Upper lobe of right lung (tissue), 1 donor: Measurements from ENCODE around the gene ZC3H13. TPM values are rescaled to one million over a fixed set of nuclear protein-coding genes. Genes with fewer than 3 reads are reported as not detected.

Experiments used
- ATAC-seq: fragments of 200-7000 bp; cut with Tn5 transposase; one replicate; pipeline ENCODE4 v1.9.1; 2020; ENCODE audit warnings: mild to moderate bottlenecking, moderate library complexity
- DNase-seq: peaks from one replicate; pipeline ENCODE4 v3.0.0-alpha.2; 2020
- H3K27ac ChIP-seq: fragments of 200-600 bp; one replicate; pipeline ENCODE4 v1.8.0; 2022
- H3K27me3 ChIP-seq: fragments of 200-600 bp; one replicate; pipeline ENCODE4 v1.8.0; 2022; ENCODE audit warnings: mild to moderate bottlenecking
- H3K36me3 ChIP-seq: fragments of 200-600 bp; one replicate; pipeline ENCODE4 v1.8.0; 2022
- H3K4me1 ChIP-seq: fragments of 200-600 bp; one replicate; pipeline ENCODE4 v1.8.0; 2022
- H3K4me3 ChIP-seq: fragments of 200-600 bp; one replicate; pipeline ENCODE4 v1.8.0; 2022; ENCODE audit warnings: mild to moderate bottlenecking
- H3K9me3 ChIP-seq: fragments of 200-600 bp; one replicate; pipeline ENCODE4 v1.8.0; 2022
- intact Hi-C: fragments of 100-400 bp; cut with DNase I; formaldehyde crosslinking; loops from one replicate; pipeline ENCODE4 v1.11.0; 2022
- total RNA-seq: library from RNA; stranded (reverse); fragmentation: NEBNext Ultra II Directional; extraction: Animal tissue kit (Norgen Biotek cat#: 25700); gene quantifications from one replicate; pipeline ENCODE4 v1.2.1, GENCODE V29; 2021
- TF ChIP-seq, protein P1 (sequence below): fragments of 200-600 bp; IDR thresholded peaks from one replicate; pipeline ENCODE4 v1.8.0; 2022; ENCODE audit warnings: antibody characterized with exemption
- donor health status: DM: no; HTN: yes; CAD: no; lungs with severe emphysema.

ZC3H13 gene
- total RNA-seq, 1 donor from 2014 or later: 49.2 TPM

DNA sequence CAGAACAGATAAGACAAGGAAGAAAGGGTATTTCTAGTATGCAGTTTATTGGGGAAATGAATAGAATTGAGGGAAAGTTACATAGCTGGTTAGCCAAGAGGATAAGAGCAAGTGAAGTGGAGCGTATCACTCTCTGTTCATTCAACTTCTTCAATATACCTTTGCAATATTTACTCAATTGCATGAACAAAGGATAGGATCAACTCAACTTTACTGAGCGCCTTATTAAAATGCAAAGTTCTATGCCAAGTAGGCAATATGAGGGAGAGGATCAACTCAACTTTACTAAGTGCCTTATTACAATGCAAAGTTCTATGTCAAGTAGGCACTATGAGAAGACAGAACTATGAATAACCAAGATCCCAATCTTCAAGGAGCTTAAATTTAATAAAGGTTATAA, 43.9 kb downstream of the ZC3H13 start:
- intact Hi-C loops: no loop called here
- Histone ChIP-seq H3K27ac (no peak overlapping the region), H3K9me3 (no peaks in the 10 kb centered on the region), H3K36me3 (peaks cover 59% of the 10 kb centered on the region), H3K27me3 (no peaks in the 10 kb centered on the region), H3K4me3 (no peak overlapping the region), H3K4me1 (no peaks in the 10 kb centered on the region)
- TF ChIP-seq, protein P1, sequence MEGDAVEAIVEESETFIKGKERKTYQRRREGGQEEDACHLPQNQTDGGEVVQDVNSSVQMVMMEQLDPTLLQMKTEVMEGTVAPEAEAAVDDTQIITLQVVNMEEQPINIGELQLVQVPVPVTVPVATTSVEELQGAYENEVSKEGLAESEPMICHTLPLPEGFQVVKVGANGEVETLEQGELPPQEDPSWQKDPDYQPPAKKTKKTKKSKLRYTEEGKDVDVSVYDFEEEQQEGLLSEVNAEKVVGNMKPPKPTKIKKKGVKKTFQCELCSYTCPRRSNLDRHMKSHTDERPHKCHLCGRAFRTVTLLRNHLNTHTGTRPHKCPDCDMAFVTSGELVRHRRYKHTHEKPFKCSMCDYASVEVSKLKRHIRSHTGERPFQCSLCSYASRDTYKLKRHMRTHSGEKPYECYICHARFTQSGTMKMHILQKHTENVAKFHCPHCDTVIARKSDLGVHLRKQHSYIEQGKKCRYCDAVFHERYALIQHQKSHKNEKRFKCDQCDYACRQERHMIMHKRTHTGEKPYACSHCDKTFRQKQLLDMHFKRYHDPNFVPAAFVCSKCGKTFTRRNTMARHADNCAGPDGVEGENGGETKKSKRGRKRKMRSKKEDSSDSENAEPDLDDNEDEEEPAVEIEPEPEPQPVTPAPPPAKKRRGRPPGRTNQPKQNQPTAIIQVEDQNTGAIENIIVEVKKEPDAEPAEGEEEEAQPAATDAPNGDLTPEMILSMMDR: no peak
- no peak for ATAC-seq
- DNase-seq: no peak

DNA sequence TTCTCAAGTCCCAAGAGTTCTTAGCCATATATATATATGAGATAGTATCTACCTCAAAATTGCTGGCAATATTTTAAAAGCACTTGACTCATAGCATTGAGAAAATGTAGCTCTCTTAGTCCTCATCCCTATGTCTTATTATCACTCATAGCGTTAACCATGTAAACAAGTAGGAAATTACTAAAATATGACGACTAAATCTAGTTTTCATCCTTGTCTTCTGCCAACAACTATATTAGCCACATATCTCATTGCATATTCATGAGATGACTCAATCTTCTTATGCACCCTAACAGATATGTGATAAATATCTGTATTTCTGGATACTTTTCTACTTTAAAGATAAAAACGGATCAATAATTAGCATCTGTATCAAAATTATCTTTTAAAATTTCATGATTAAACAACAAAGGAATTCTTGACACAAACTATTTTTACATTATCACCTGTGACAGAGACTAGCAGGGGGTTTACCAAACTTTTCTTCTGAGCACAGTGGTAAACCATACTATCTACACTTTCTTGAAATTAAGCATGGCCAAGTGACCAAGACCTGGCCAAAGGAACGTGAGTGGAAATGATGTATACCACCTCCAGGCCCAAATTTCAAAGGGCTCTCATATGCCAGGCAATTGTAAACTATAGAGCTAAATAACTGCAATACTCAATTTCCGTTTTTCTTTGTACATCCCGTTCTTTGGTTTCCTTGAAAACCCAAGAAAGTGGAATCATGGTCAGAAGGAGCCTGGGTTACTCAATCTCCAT, 45.7 kb downstream of the ZC3H13 start:
- TF ChIP-seq, protein P1: no peak
- ATAC-seq: no peak
- Histone ChIP-seq H3K4me1 (no peaks in the 10 kb centered on the region), H3K27ac (no peak overlapping the region), H3K4me3 (no peak overlapping the region), H3K36me3 (peaks cover 67% of the 10 kb centered on the region), H3K27me3 (no peaks in the 10 kb centered on the region), H3K9me3 (no peaks in the 10 kb centered on the region)
- DNase-seq: no peak
- intact Hi-C loops: no loop called here

DNA sequence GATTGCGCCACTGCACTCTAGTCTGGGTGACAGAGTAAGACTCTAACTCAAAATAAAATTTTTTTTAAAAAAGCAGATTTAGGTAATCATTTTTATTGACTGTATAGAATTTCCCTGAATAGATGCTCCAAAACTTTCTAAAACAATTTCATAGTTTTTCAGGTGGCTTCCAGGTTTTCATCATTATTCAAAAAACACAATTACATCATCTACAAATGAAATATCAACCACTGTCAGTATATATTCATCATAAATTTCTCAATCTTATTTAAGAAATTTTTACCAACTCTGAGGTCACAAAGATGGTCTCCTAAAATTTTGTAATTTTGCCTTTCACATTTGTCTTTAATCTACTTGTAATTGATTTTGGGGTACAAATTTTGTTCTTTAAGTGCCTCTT, 48.1 kb downstream of the ZC3H13 start:
- TF ChIP-seq, protein P1: no peak
- Histone ChIP-seq H3K9me3 (no peaks in the 10 kb centered on the region), H3K27ac (no peak overlapping the region), H3K4me3 (no peak overlapping the region), H3K4me1 (no peaks in the 10 kb centered on the region), H3K27me3 (no peaks in the 10 kb centered on the region), H3K36me3 (peaks cover 71% of the 10 kb centered on the region)
- DNase-seq (no peak), ATAC-seq (no peak)
- intact Hi-C loops: no loop called here

DNA sequence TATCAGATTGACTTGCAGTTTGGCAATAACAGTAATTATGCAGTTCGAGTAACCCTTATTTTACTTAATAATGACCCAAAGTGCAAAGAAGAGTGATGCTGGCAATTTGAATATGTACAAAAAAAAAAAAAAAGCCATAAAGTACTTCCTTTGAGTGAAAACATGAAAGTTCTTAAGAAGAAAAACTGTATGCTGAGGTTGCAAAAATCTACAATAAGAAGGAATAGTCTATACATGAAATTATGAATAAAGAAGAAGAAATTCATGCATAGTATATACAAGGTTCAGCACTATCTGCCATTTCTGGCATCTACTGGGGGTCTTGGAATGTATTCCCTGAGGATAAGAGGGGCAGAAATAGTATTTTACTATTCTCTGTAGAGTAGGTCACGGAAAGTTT, 55.9 kb downstream of the ZC3H13 start:
- H3K27me3 ChIP-seq: no peaks in the 10 kb centered on the region
- no peaks in the 10 kb centered on the region for H3K4me1 ChIP-seq
- DNase-seq (no peak), ATAC-seq (no peak)
- H3K36me3 ChIP-seq: peaks cover 27% of the 10 kb centered on the region
- TF ChIP-seq, protein P1: no peak
- intact Hi-C loops: no loop called here
- H3K4me3 ChIP-seq: no peak overlapping the region
- H3K27ac ChIP-seq: no peak overlapping the region
- no peaks in the 10 kb centered on the region for H3K9me3 ChIP-seq

DNA sequence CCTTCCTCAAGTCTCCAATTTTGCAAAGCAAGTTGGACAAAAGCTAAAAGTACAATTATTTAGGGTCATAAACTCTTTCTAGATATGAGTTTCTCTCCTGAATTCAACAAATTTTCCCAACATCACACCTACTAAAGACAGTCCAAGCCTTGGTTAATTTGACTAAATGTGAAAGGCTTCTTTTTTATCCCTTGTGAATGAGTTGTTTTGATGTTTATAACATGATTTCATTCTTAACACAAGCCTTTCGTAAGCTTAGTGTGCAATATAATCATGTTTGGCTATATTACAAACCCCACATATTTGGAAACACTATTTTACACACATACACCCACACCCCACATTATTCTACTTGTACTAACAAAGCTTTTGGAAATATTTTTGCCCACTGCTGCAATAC, 57.3 kb downstream of the ZC3H13 start:
- Histone ChIP-seq H3K27ac (no peak overlapping the region), H3K27me3 (no peaks in the 10 kb centered on the region), H3K36me3 (peaks cover 13% of the 10 kb centered on the region), H3K9me3 (no peaks in the 10 kb centered on the region), H3K4me3 (no peak overlapping the region), H3K4me1 (no peaks in the 10 kb centered on the region)
- ATAC-seq (no peak), DNase-seq (no peak)
- intact Hi-C loops: no loop called here
- TF ChIP-seq, protein P1: no peak

DNA sequence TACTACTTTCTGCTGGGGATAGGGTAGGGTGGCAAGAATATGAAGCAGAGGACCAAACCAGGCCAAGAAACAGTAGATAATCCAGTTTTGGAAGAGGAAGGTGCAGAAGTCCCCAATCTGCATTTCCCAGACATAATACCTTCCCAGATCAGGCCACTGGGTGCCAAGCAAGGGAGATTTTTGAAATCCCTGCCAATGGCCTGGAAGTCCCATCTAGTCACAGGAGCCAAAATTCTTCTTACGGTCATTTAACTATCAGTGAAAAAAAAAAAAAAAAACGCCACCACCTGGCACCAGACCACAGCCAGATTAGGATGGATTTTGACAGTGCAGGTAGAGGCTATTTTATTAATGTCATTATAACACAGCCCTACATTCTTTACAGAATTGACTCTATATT, 57.8 kb downstream of the ZC3H13 start:
- Histone ChIP-seq H3K9me3 (no peaks in the 10 kb centered on the region), H3K27ac (no peak overlapping the region), H3K4me1 (no peaks in the 10 kb centered on the region), H3K36me3 (peaks cover 8% of the 10 kb centered on the region), H3K4me3 (no peak overlapping the region), H3K27me3 (no peaks in the 10 kb centered on the region)
- DNase-seq (no peak), ATAC-seq (no peak)
- intact Hi-C loops: no loop called here
- TF ChIP-seq, protein P1: no peak
